Small intestine (tissue), 16 donors: ENCODE data around the gene STAT4. TPM values are rescaled to one million over a fixed set of nuclear protein-coding genes. Genes with fewer than 3 reads are reported as not detected.

Source experiments
- DNase-seq, 2 donors: peaks; one replicate each; pipeline versions ENCODE4 v3.0.0 to v3.0.0-alpha.2; 2013
- FAIRE-seq: peaks from 2 replicates; lab custom pipeline; 2012; peaks lifted over from hg19 to GRCh38; lab: Jason Lieb, UNC
- H3K27ac ChIP-seq, 3 donors: one replicate each; pipeline ENCODE4 v1.5.1; 2013; ENCODE audit warnings: low read length in 2 of 3, mild to moderate bottlenecking in 2 of 3, control low read depth in 1 of 3, inconsistent platforms in 1 of 3, low read depth in 1 of 3, moderate library complexity in 1 of 3
- H3K27me3 ChIP-seq, 3 donors: one replicate each; pipeline ENCODE4 v1.6.1; 2013; ENCODE audit warnings: low read length in 3 of 3, inconsistent platforms in 1 of 3; ENCODE audit not compliant: control insufficient read depth in 3 of 3, insufficient read depth in 3 of 3
- H3K36me3 ChIP-seq, 3 donors: one replicate each; pipeline ENCODE4 v1.6.1; 2013; ENCODE audit warnings: low read length in 3 of 3, inconsistent platforms in 1 of 3, low read depth in 1 of 3, mild to moderate bottlenecking in 1 of 3, moderate library complexity in 1 of 3; ENCODE audit not compliant: control insufficient read depth in 3 of 3, insufficient read depth in 2 of 3
- H3K4me1 ChIP-seq, 3 donors: one replicate each; pipeline ENCODE4 v1.6.1; 2013; ENCODE audit warnings: low read length in 2 of 3, inconsistent platforms in 1 of 3, low read depth in 1 of 3, mild to moderate bottlenecking in 1 of 3, moderate library complexity in 1 of 3; ENCODE audit not compliant: control insufficient read depth in 3 of 3, insufficient read depth in 2 of 3
- H3K4me3 ChIP-seq, 3 donors: one replicate each; pipeline ENCODE4 v1.5.1; 2013; ENCODE audit warnings: low read length in 3 of 3, control low read depth in 1 of 3, inconsistent platforms in 1 of 3, low read depth in 1 of 3, mild to moderate bottlenecking in 1 of 3, moderate library complexity in 1 of 3
- H3K9me3 ChIP-seq, 2 donors: one replicate each; pipeline ENCODE4 v1.6.1; 2013; ENCODE audit warnings: low read depth in 1 of 2, low read length in 1 of 2; ENCODE audit not compliant: control insufficient read depth in 2 of 2, insufficient read depth in 1 of 2
- WGBS, 3 donors: extraction: QIAGEN DNeasy Blood & Tissue Kit; methylation state at CpG; one replicate each; pipeline ENCODE4 v1.1.7; 2013; 5-methylcytosine and 5-hydroxymethylcytosine counted together
- long read RNA-seq, 10 donors: transcript quantifications; one replicate each; lab custom pipeline, GENCODE V29; 2026
- polyA plus RNA-seq, 4 donors: library from polyadenylated mRNA; stranded (reverse) in 3 of 4; unstranded in 1 of 4; fragments of 200-250 nt in 3 of 4; fragments of 120-200 nt in 1 of 4; gene quantifications; one replicate each; pipeline versions ENCODE4 v1.2.1 to v1.2.3, GENCODE V29; 2013
- donor health status: healthy with polysubstance abuse.
- donor health status: control.
- donor health status: control.
- donor health status: Bipolar disorder and iron deficiency.
- donor health status: healthy.

Gene STAT4, protein sequence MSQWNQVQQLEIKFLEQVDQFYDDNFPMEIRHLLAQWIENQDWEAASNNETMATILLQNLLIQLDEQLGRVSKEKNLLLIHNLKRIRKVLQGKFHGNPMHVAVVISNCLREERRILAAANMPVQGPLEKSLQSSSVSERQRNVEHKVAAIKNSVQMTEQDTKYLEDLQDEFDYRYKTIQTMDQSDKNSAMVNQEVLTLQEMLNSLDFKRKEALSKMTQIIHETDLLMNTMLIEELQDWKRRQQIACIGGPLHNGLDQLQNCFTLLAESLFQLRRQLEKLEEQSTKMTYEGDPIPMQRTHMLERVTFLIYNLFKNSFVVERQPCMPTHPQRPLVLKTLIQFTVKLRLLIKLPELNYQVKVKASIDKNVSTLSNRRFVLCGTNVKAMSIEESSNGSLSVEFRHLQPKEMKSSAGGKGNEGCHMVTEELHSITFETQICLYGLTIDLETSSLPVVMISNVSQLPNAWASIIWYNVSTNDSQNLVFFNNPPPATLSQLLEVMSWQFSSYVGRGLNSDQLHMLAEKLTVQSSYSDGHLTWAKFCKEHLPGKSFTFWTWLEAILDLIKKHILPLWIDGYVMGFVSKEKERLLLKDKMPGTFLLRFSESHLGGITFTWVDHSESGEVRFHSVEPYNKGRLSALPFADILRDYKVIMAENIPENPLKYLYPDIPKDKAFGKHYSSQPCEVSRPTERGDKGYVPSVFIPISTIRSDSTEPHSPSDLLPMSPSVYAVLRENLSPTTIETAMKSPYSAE
- polyA plus RNA-seq: 1 to 10 TPM; 1.0 to 2.8 (median 1.6) TPM
- long read RNA-seq, donor 1: 0 reads
- long read RNA-seq, donor 2: 0 reads
- long read RNA-seq, donor 3: 0 reads
- long read RNA-seq, donor 4: 0 reads
- long read RNA-seq, donor 5: 0 reads
- long read RNA-seq, donor 6: 0 reads
- long read RNA-seq, donor 7: 0 reads
- long read RNA-seq, donor 8: 0 reads
- long read RNA-seq, donor 9: 0 reads
- long read RNA-seq, donor 10: 0 reads

DNA sequence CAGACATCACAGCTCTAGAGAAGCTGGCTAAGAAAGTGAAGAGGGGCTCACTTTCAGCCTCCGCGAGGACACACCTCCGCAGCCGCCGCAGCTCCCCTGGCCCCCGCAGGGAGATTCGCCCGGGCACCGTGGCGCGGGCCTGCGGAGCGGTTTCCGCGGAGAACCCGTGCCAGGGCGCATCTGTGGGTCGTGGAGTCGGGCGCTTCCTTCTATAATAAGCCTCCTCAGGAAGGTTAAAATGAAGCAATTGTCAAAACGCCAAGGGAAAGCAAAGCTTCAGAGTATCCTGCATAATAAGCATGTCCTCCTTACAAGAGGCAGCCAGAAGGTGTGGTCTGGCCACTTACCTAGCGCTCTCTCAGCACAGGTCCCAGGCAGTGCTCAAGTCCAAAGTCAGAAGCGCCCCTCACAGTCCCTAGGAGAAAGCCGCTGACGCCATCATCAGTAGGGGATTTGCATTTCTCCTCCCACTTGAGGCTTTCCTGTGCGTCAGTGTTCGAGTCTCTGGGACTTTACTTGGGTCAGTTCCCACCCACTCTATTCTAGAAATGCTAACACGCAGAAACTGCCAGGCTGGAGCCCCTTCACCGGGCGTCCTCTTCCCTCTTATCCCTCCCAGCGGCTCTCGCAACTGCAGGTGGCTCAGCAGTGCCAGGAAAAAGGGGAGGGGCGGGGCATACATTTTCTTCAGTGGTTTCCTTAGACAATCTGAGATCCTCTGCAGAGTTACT, at the start of gene STAT4:
Gene STAT4 (minus strand): TSS at position 395 of the 731 bp plus-strand sequence. CDS start 2,791 bp downstream, outside the sequence.
- no peaks in the 10 kb centered on the region for H3K36me3 ChIP-seq
- DNase-seq (peak; percentile 76 to 83), FAIRE-seq (no peak)
- no peaks in the 10 kb centered on the region for H3K27me3 ChIP-seq
- 1 to 3% (median 1%) methylated on average over 33 of the region's 33 CpGs for WGBS, 3 donors
- H3K9me3 ChIP-seq: no peaks in the 10 kb centered on the region
- peaks cover 0 to 5% (median 3%) of the 10 kb centered on the region in 3 donors for H3K4me1 ChIP-seq
- peak within 1 kb of the TSS; percentile 53 to 60 (median 58) for H3K4me3 ChIP-seq
- peak within 1 kb of the TSS; percentile 62 to 97 (median 71) for H3K27ac ChIP-seq

DNA sequence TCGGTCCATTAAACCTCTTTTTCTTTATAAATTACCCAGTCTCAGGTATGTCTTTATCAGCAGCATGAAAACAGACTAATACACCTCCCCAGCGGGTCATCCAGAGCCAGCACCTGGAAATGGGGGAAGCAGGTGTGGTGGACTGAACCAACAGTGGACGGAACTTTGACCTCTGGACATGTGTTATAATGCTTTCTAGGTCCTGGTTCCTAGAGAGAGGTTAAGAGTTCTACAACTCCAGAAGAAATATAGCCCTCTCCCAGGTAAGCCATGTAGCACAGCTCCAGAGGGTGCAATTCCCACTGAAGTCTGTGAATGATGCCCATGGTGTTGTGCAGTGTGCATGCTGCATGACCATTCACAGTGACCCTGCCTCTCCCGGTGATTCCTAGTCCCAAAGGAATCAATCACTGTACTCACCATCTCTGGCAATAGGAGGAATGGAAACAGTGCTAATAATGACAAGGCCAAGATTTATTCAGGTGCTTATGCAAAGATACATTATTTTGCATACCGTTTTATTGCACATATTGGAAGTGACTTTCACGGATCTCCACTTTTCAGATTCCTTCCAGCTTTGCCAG, 49.2 kb upstream of the STAT4 start:
- Histone ChIP-seq H3K9me3 (no peaks in the 10 kb centered on the region), H3K4me3 (no peak overlapping the region), H3K36me3 (no peaks in the 10 kb centered on the region), H3K27me3 (no peaks in the 10 kb centered on the region), H3K27ac (no peak overlapping the region), H3K4me1 (no peaks in the 10 kb centered on the region)
- DNase-seq (no peak), FAIRE-seq (no peak)
- 94 to 96% (median 96%) methylated on average over 6 of the region's 6 CpGs for WGBS, 3 donors

DNA sequence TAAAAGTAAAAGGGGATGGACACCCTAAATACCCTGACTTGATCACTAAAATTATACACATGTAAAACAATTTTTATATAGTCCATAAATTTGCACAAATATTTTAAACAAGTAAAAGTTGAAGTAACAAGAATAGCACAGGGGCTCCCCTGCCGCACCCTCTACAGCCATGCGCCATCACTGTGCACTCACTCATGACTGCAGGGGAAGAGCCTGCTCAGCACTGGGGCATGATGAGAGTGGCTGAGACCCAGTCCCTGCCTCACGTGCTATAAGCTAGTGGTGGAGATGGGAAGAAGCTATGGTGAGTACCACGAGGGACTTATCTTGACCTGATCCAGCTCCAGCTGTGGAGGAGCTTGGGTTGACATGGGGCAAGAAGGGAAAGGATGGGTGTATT, 47.5 kb upstream of the STAT4 start:
- Histone ChIP-seq H3K4me1 (no peaks in the 10 kb centered on the region), H3K27me3 (no peaks in the 10 kb centered on the region), H3K9me3 (no peaks in the 10 kb centered on the region), H3K27ac (no peak overlapping the region), H3K36me3 (no peaks in the 10 kb centered on the region), H3K4me3 (no peak overlapping the region)
- DNase-seq (no peak), FAIRE-seq (no peak)
- 94 to 96% (median 96%) methylated on average over 4 of the region's 4 CpGs for WGBS, 3 donors

DNA sequence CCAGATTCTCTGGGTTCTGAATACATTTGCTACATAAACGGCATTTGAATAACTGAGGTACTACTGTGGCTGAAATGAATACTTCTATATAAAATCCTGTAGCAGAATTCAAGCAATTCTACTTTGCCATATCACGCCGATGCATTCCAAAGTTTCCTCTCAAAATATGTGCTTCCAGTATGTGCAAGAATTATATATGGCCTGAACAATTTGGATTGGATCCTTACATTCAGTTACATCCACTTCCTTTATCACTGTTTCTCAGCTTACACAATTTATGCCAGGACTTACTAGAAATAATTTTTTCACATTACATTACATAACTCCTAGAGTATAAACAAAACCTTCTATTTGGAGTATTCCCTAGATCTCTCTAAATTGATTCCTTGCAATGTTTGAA, 46.3 kb upstream of the STAT4 start:
- DNase-seq: no peak
- H3K27me3 ChIP-seq: no peaks in the 10 kb centered on the region
- FAIRE-seq: no peak

DNA sequence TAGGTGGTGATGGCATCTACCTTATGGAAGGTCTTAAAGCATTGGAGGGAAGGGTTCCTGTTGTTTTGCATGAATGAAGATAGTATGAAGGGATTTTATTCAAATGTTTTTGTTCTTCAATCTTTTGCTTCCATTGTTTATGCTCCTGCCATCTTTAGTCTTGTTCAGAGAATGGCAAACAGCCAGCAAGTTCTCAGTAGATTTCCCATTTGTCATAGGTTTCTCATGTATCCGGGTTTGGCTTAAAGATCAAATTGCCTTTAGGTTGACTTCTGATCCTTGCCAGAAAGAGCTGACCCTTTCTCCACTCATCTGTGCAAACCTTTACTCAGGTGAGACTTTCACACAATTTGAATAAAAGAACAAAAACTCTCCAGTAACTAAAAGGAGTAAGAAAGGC, 44.2 kb upstream of the STAT4 start:
- WGBS, 3 donors: 65 to 85% (median 71%) methylated on average over 1 of the region's 1 CpG
- Histone ChIP-seq H3K27ac (peak overlapping the region in 1 of 3 donors; percentile 20), H3K27me3 (no peaks in the 10 kb centered on the region), H3K36me3 (no peaks in the 10 kb centered on the region), H3K9me3 (peaks cover 0 to 3% of the 10 kb centered on the region in 2 donors), H3K4me3 (no peak overlapping the region), H3K4me1 (no peaks in the 10 kb centered on the region)
- DNase-seq (no peak), FAIRE-seq (no peak)

More for the DNA sequence above, 46.3 kb upstream of the STAT4 start:
- H3K27ac ChIP-seq: no peak overlapping the region
- H3K4me1 ChIP-seq: no peaks in the 10 kb centered on the region
- 90 to 99% (median 98%) methylated on average over 3 of the region's 3 CpGs for WGBS, 3 donors
- no peak overlapping the region for H3K4me3 ChIP-seq
- H3K36me3 ChIP-seq: no peaks in the 10 kb centered on the region
- no peaks in the 10 kb centered on the region for H3K9me3 ChIP-seq

DNA sequence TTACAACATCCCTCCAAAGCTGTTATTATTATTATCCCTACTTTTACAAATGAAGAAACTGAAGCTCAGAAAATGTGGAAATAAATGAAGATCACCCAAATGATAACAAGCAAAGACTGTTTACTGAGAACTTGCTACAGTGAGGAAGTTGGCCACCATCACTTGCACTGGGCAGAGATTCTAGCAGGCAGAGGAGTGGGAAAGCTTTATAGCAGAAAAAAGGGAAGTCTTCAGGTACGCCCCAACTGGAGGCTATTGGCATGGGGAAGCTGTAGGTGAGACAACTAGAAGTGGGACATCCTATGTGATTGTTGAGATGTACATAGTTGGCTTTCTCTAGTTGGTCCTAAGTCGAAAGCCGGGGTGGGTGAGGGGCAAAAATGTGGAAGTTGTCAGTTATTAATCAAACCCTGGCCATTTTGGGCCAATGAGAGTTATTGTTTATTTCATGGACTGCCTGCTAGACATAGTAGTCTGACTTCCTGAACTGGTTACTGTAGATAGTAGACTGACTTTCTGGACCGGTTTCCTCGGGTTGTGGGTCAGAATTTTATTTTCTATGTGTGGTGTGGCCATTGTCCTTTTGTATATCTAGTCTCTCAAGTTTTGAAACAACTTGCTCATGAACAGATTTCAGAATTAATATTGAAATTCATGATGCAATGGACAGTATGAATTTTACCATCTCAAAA, 40.2 kb upstream of the STAT4 start:
- no peak for FAIRE-seq
- no peak overlapping the region for H3K4me3 ChIP-seq
- no peak for DNase-seq
- H3K27ac ChIP-seq: no peak overlapping the region
- H3K9me3 ChIP-seq: peaks cover 0 to 3% of the 10 kb centered on the region in 2 donors
- H3K4me1 ChIP-seq: no peaks in the 10 kb centered on the region
- H3K36me3 ChIP-seq: no peaks in the 10 kb centered on the region
- WGBS, 3 donors: 94 to 98% (median 96%) methylated on average over 5 of the region's 5 CpGs
- no peaks in the 10 kb centered on the region for H3K27me3 ChIP-seq

DNA sequence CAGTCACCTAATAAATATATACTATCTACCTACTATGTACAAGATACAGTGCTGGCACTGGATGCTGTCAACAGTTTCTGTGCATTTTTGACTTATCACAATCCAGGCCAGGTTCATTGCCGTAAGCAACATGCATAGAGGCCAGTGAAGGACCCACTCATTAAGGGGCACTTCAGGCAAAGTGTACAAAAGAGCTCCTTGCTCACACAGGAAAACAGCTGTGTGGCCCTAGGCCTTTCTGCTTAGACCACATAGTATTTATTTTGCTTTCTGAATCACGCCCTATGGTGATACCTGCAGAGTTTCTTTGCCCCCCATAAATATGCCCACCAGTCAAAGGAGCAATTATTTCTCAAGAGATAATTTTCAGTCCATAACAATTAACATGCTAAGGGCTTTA, 39.6 kb upstream of the STAT4 start:
- DNase-seq: no peak
- Histone ChIP-seq H3K36me3 (no peaks in the 10 kb centered on the region), H3K27me3 (no peaks in the 10 kb centered on the region), H3K4me1 (no peaks in the 10 kb centered on the region), H3K4me3 (no peak overlapping the region), H3K9me3 (peaks cover 0 to 3% of the 10 kb centered on the region in 2 donors), H3K27ac (no peak overlapping the region)
- 95 to 98% (median 98%) methylated on average over 2 of the region's 2 CpGs for WGBS, 3 donors
- FAIRE-seq: no peak
